Endodermal cell (in vitro differentiated cells): ENCODE measurements around the gene TBRG4. TPM values are rescaled to one million over a fixed set of nuclear protein-coding genes. Genes with fewer than 3 reads are reported as not detected.

Experiments
- DNase-seq: peaks from one replicate; pipeline ENCODE4 v3.0.0-alpha.2; 2017
- H3K27ac ChIP-seq: 2 replicates; pipeline ENCODE4 v1.5.1; 2013; ENCODE audit warnings: mild to moderate bottlenecking, low read depth, low read length, moderate library complexity
- H3K27me3 ChIP-seq: 2 replicates; pipeline ENCODE4 v1.6.1; 2013; ENCODE audit warnings: mild to moderate bottlenecking, low read length, moderate library complexity; ENCODE audit not compliant: insufficient read depth, control insufficient read depth, poor library complexity, severe bottlenecking
- H3K36me3 ChIP-seq: 2 replicates; pipeline ENCODE4 v1.7.0; 2013; ENCODE audit warnings: mild to moderate bottlenecking, low read length, moderate library complexity; ENCODE audit not compliant: control insufficient read depth, insufficient read depth
- H3K4me1 ChIP-seq: one replicate; pipeline ENCODE4 v1.7.0; 2013; ENCODE audit warnings: low read length; ENCODE audit not compliant: control insufficient read depth, insufficient read depth
- H3K4me3 ChIP-seq: 2 replicates; pipeline ENCODE4 v1.5.1; 2013; ENCODE audit warnings: mild to moderate bottlenecking, low read length, moderate library complexity
- H3K9ac ChIP-seq: 2 replicates; pipeline ENCODE4 v1.6.1; 2013; ENCODE audit warnings: mild to moderate bottlenecking, low read length, moderate library complexity; ENCODE audit not compliant: poor library complexity, severe bottlenecking; ENCODE audit errors: extremely low read depth
- H3K9me3 ChIP-seq: 2 replicates; pipeline ENCODE4 v1.6.1; 2013; ENCODE audit warnings: mild to moderate bottlenecking, low read length, moderate library complexity; ENCODE audit not compliant: control insufficient read depth
- H3K27ac Mint-ChIP-seq: 2 replicates; pipeline ENCODE4 v1.8.0; 2020; ENCODE audit warnings: mixed read lengths
- H3K27me3 Mint-ChIP-seq: 2 replicates; pipeline ENCODE4 v1.8.0; 2021; ENCODE audit warnings: mild to moderate bottlenecking, mixed read lengths; ENCODE audit not compliant: insufficient read depth
- H3K36me3 Mint-ChIP-seq: 2 replicates; pipeline ENCODE4 v1.8.0; 2020; ENCODE audit warnings: low read depth, mixed read lengths
- H3K4me1 Mint-ChIP-seq: 2 replicates; pipeline ENCODE4 v1.8.0; 2020; ENCODE audit warnings: mixed read lengths
- H3K4me3 Mint-ChIP-seq: 2 replicates; pipeline ENCODE4 v1.8.0; 2020; ENCODE audit warnings: mild to moderate bottlenecking, moderate library complexity, mixed read lengths
- H3K9me3 Mint-ChIP-seq: 2 replicates; pipeline ENCODE4 v1.8.0; 2020; ENCODE audit warnings: mild to moderate bottlenecking, mixed read lengths
- WGBS, 2 experiments: methylation state at CpG; one replicate each; pipeline versions ENCODE4 v1.1.5 to v1.1.7; 2013; ENCODE audit warnings: missing lambda C conversion rate in 2 of 2, mixed read lengths in 1 of 2; ENCODE audit not compliant: insufficient coverage in 1 of 2, insufficient read length in 1 of 2; 5-methylcytosine and 5-hydroxymethylcytosine counted together
- total RNA-seq, 2 donors: library from RNA; stranded (reverse); fragmentation: NEBNext Ultra II Directional in 1 of 2; extraction: Animal tissue kit (Norgen Biotek cat#: 25700) in 1 of 2; gene quantifications; 2 replicates in 1 of 2; 3 replicates in 1 of 2; pipeline ENCODE4 v1.2.1, GENCODE V29; 2021
- TF ChIP-seq, protein P1 (sequence below): fragments of 200-600 bp; sonication (generic); conservative IDR thresholded peaks from 2 replicates; pipeline ENCODE4 v1.5.0; 2021; ENCODE audit warnings: antibody characterized with exemption, mild to moderate bottlenecking

The TBRG4 gene
- total RNA-seq, 2 donors from 2014 or later, result 66.7 to 95.9 TPM

DNA sequence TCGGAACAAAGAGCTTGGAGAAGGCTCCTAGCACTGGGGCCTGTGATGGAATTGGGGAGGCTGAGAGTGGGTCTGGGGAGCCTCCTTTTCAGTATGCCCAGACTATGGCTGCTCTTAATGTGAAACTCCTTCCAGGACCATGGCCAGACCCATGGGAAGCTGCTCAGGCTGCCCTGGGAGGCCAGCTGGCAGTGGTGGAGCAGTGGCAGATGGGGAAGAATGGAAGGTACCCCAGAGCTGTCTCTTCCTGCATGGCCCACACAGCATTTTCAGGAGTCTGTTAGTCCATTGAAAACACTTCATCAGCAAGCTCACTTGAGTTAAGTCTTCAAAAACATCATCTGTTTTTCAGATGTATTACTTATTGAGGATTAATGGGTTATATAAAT lies 41.2 kb downstream of the TBRG4 start:
- Mint-ChIP-seq H3K36me3 (peaks cover 46% of the 10 kb centered on the region), H3K4me3 (no peak overlapping the region), H3K9me3 (no peaks in the 10 kb centered on the region), H3K27me3 (no peaks in the 10 kb centered on the region), H3K27ac (no peak overlapping the region), H3K4me1 (no peaks in the 10 kb centered on the region)
- Histone ChIP-seq H3K27ac (no peak overlapping the region), H3K4me3 (no peak overlapping the region), H3K27me3 (no peaks in the 10 kb centered on the region), H3K9ac (no peak overlapping the region), H3K36me3 (peaks cover 69% of the 10 kb centered on the region), H3K9me3 (no peaks in the 10 kb centered on the region), H3K4me1 (no peaks in the 10 kb centered on the region)
- WGBS, 2 experiments, result 92 to 100% methylated on average over 1 of the region's 1 CpG
- TF ChIP-seq, protein P1, sequence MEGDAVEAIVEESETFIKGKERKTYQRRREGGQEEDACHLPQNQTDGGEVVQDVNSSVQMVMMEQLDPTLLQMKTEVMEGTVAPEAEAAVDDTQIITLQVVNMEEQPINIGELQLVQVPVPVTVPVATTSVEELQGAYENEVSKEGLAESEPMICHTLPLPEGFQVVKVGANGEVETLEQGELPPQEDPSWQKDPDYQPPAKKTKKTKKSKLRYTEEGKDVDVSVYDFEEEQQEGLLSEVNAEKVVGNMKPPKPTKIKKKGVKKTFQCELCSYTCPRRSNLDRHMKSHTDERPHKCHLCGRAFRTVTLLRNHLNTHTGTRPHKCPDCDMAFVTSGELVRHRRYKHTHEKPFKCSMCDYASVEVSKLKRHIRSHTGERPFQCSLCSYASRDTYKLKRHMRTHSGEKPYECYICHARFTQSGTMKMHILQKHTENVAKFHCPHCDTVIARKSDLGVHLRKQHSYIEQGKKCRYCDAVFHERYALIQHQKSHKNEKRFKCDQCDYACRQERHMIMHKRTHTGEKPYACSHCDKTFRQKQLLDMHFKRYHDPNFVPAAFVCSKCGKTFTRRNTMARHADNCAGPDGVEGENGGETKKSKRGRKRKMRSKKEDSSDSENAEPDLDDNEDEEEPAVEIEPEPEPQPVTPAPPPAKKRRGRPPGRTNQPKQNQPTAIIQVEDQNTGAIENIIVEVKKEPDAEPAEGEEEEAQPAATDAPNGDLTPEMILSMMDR, result no peak
- DNase-seq, result no peak

DNA sequence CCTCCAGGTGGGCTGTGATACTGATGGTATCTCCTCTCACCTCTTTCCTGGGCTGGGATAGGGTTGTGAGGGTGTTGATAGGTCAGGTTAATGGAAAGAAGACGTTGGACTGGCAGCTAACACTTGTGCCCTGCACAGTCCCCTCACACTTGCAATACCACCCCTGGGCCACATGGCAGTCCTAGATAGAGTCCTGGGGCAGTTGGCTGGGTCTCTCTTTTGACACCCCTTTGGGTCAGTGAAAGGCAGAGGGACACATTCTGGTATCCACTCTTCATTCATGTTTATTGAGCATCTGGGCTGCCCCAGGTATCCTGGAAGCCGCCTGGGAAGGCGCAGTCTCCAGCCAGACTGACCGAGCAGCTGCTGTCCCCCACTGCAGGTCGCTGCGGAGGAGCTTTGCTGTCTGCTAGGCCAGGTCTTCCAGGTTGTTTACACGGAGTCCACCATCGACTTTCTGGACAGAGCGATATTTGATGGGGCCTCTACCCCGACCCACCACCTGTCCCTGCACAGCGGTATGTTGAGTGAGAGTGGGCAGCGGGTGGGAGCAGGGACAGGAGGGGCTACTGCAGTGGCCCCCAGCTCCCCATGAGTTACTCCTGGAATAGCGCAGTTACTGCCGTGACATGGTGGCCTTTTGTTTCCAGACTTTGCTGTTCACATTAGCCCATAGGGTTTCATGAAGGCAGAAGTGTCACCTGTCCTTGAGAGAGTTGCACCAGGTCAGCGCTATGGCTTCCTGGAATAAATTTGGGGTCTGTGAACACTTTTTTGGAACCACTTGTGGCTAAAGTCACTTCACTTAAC lies 41.8 kb downstream of the TBRG4 start:
- no peaks in the 10 kb centered on the region for H3K27me3 Mint-ChIP-seq
- H3K9me3 ChIP-seq, result no peaks in the 10 kb centered on the region
- no peak overlapping the region for H3K4me3 Mint-ChIP-seq
- WGBS, 2 experiments, result 96 to 97% methylated on average over 14 to 15 of the region's 15 CpGs
- no peak overlapping the region for H3K9ac ChIP-seq
- TF ChIP-seq, protein P1, result peak; percentile 37
- no peaks in the 10 kb centered on the region for H3K27me3 ChIP-seq
- H3K27ac Mint-ChIP-seq, result no peak overlapping the region
- H3K4me1 ChIP-seq, result no peaks in the 10 kb centered on the region
- peaks cover 44% of the 10 kb centered on the region for H3K36me3 Mint-ChIP-seq
- peaks cover 70% of the 10 kb centered on the region for H3K36me3 ChIP-seq
- H3K27ac ChIP-seq, result no peak overlapping the region
- no peaks in the 10 kb centered on the region for H3K4me1 Mint-ChIP-seq
- H3K9me3 Mint-ChIP-seq, result no peaks in the 10 kb centered on the region
- no peak overlapping the region for H3K4me3 ChIP-seq
- no peak for DNase-seq

DNA sequence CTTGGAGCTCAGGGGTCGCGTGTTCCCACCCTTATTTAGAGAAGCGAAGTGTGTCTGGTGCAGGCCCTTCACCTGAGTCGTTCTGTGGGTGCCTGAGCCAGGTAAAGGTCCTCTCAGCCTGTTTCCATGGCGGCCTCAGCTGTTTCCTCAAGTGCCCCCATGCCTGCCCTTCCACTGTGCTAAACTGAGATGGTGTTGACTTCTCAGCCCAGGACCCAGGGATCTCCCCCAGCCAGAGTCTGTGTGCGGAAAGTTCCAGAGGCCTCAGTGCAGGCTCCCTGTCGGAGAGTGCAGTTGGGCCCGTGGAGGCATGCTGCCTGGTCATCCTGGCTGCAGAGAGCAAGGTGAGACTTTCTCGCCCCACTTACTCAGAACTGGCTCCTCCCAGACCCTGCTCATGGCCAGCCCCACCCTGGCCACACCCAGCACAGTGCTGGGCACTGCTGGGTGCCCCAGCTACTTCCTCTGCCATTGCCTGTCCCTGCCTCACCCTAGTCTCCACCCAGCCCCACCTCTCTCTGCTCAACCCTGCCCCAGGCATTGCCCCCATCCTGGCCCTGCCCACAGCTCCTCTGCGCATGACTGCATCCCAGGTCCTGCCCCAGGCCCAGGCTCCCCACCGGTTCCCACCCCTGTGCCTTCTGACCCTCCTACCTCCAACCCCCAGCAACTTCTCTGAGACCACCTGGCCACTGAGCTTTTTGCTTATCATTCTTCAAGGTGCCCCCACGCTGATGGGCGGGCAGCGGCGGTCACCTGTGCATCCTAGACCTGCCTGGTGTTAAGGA lies 43.1 kb downstream of the TBRG4 start:
- TF ChIP-seq, protein P1, result no peak
- H3K9ac ChIP-seq, result no peak overlapping the region
- Mint-ChIP-seq H3K9me3 (no peaks in the 10 kb centered on the region), H3K4me3 (no peak overlapping the region), H3K4me1 (no peaks in the 10 kb centered on the region), H3K36me3 (peaks cover 47% of the 10 kb centered on the region), H3K27ac (no peak overlapping the region), H3K27me3 (no peaks in the 10 kb centered on the region)
- H3K4me3 ChIP-seq, result no peak overlapping the region
- H3K9me3 ChIP-seq, result no peaks in the 10 kb centered on the region
- WGBS, 2 experiments, result 96 to 97% methylated on average over 13 to 15 of the region's 15 CpGs
- H3K27ac ChIP-seq, result no peak overlapping the region
- H3K36me3 ChIP-seq, result peaks cover 73% of the 10 kb centered on the region
- no peaks in the 10 kb centered on the region for H3K27me3 ChIP-seq
- H3K4me1 ChIP-seq, result no peaks in the 10 kb centered on the region
- DNase-seq, result no peak
